ENCODE data around the gene COA3.
"Not testable (repeated sequence)": the region's sequence is repeated elsewhere in the genome, so short reads cannot be mapped to it uniquely, and the experiment has no call there.

Gene COA3

DNA sequence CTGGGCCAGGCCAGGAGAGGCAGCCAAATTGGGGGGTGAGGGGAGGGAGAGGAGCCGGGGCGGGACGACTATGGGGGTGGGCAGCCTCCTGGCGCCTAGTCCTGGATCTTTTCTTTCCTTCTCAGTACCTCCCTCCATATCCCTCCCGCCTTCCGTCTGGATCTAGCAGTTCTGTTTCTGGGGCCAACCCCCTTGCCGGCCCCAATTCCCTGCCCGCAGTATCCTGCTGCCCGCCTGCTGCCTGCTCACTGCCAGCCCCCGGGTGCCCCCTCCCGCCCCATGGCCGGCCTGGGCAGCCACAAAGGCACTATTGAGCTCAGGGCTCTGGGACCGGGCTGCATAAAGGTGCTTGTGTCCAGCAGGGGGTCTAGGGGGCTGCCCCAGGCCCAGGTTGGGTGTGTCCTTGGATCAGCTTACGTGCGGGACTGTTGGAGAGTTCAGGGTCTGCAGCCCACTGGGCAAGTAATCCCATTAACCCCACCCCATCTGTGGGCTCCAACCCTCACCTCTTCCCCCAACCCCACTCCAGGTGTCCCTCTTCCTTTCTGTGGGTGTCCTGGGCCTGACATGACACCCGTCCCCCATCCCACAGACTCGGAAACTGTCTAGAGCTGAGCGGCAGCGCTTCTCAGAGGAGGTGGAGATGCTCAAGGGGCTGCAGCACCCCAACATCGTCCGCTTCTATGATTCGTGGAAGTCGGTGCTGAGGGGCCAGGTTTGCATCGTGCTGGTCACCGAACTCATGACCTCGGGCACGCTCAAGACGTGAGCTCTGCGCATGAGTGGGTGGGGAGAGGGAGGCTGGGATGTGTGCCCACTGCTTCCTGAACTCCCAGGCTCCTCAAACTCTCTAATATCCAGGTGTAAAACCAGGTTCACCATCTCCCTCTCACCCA lies 16.1 kb downstream of the COA3 start:
- no peak for DNase-seq (ENCODE audit: low read depth in 2 of 2)

DNA sequence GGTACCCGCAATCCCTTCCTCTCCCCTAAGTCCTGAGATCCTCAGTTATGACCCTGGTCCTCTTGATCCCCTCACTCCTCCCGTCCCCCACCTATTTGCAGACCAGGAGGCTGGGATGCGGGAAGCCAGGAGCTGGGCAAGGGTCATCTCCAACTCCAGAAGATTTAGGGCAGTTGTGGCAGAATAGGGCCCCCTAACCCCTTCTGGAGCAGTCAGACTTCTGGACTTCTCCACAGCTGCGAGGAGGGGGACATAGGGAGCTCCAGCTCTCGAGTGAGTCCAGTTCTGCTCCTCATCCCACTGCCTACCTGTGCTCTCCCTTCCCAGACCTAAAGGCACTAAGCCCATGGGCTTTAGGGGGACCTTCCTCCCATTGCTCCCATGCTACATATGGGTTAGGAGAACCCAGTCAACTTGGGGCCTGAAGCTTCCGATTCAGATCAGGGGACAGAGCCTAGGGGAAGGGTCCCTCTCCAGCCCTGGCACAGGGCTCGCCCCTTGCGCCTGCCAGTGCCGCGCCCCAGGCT lies 16.8 kb downstream of the COA3 start:
- DNase-seq (ENCODE audit: low read depth in 2 of 2): no peak

DNA sequence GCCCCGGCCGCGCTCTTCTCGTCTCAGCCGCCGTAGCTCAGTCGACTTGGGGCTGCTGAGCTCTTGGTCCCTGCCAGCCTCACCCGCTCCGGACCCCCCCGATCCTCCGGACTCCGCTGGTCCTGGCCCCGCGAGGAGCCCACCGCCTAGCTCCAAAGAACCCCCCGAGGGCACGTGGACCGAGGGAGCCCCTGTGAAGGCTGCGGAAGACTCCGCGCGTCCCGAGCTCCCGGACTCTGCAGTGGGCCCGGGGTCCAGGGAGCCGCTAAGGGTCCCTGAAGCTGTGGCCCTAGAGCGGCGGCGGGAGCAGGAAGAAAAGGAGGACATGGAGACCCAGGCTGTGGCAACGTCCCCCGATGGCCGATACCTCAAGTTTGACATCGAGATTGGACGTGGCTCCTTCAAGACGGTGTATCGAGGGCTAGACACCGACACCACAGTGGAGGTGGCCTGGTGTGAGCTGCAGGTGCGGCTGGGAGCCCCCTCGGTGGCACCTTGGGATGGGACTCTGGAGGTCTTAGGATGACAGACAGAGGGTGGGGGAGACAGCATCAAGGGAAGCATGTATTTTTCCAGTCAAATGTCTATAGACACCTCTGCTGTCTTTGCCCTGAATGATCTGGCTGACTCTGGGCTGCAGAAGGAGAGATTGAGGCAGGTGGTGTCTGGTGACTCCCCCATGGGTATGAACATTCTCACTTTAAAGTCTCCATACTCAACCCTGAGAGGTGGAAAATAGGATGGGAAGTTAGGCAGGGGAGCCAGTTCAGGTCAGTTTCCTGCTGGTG lies 17.5 kb downstream of the COA3 start:
- no peak for DNase-seq (ENCODE audit: low read depth in 2 of 2)

DNA sequence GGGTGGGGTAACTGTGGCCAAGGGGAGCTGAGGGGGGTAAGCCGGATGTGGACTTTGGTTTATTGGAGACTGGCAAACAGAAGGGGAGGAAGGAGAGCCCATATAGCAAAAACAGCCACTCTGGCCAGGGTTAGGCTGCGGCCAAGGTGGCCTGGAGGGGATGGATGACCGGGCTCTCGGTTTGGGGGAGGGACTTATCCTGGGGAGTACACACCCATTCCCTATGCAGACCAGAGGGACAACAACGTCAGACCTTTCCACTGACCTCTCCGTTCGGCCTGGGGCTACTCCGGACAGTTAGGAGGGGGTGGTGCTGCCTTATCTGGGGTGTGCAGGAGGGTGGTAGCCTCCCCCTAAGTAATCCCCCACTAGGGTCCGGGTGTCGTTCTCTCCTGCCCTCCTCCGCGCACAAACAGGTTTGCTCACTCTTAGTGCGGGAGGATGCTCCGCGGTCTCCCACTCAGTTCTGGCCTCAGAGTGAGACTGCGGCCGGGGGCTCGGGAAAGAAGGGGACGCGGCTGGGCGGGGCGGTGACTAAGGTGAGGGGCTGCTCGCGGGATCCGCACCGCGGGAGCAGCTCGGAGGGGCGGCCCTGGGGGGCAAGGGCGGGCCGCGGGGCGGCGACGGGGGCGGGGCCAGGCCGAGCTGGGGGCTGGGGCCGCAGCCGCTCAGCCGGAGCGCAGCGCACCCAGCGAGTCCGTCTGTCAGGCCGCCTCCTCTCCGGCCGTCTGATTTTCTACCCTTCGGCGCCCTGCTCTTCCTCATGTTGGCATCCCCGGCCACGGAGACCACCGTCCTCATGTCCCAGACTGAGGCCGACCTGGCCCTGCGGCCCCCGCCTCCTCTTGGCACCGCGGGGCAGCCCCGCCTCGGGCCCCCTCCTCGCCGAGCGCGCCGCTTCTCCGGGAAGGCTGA lies 18.3 kb downstream of the COA3 start, which contains the start of gene WNK4:
Gene WNK4, plus strand, starts transcription at position 675 of the 915 bp plus-strand sequence. Its CDS starts 89 bp downstream, at position 764.
- no peak for DNase-seq (ENCODE audit: low read depth in 2 of 2)

DNA sequence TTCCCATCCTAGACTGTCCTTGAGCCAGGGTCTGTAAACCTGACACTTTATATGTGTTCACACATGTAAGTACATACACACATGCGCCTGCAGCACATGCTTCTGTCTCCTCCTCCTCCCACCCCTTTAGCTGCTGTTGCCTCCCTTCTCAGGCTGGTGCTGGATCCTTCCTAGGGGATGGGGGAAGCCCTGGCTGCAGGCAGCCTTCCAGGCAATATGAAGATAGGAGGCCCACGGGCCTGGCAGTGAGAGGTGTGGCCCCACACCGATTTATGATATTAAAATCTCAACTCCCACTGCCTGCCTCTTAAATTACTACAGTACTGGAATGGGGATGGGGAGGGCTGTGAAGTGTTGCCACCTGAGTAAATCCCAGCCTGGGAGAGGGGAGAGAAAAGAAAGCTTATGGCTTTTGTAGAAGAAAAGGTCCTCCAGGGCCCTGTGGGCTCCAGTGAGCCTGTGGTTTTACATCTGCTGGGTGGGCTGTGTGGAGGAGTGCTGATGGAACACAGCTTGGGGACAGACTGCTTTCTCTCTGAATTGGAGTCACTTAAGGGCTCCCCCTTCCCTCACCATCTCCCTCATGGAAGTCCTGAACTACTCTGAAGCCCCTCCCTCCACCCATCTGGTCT lies 19.1 kb downstream of the COA3 start:
- no peak for DNase-seq (ENCODE audit: low read depth in 2 of 2)

DNA sequence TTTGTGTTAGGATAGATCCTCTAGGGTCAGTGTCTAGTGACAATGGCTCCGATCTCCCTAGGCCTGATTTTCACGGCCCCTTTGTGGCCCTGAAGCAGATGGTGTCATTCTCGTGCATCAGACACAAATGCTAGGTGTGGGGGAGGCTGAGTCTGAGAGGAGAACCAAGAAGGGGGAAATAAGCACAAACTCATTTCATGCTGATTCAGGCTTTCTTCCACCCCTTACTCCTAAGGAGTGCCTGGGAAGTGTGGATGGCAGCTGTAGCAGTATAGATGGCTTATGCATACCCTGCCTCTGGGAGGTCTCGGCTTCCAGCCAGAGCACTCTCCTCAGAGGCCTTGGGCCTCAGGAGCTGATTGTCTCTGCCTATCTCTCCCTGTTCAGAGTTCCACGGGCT lies 19.9 kb downstream of the COA3 start:
- DNase-seq (ENCODE audit: low read depth in 2 of 2): no peak

DNA sequence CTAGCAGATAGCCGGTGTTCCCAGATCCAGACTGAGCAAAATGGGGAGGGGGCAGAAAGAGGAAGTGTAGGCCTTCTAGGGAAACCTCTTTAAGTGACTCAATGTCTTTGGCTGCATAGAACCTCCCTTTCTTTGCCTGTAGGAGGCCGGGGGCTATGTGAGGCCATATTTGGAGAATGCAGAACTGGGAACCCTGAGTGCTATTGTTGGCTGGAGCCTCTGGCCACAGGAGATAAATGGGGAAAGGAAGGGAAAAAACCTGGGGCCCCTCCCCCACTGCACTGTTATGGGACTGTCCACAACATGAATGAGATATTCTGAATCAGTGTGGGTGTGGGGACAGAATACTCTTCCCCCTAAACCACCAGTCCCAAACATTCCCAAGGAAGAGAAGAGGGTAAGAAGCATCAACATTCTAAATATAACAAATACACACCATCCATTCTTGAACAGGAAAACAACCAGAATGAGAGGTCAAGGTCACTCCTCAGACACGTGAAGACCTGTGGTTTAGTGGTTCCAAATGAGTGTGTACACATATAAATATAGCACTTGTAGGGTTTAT lies 22.9 kb downstream of the COA3 start:
- no peak for DNase-seq (ENCODE audit: low read depth in 2 of 2)

DNA sequence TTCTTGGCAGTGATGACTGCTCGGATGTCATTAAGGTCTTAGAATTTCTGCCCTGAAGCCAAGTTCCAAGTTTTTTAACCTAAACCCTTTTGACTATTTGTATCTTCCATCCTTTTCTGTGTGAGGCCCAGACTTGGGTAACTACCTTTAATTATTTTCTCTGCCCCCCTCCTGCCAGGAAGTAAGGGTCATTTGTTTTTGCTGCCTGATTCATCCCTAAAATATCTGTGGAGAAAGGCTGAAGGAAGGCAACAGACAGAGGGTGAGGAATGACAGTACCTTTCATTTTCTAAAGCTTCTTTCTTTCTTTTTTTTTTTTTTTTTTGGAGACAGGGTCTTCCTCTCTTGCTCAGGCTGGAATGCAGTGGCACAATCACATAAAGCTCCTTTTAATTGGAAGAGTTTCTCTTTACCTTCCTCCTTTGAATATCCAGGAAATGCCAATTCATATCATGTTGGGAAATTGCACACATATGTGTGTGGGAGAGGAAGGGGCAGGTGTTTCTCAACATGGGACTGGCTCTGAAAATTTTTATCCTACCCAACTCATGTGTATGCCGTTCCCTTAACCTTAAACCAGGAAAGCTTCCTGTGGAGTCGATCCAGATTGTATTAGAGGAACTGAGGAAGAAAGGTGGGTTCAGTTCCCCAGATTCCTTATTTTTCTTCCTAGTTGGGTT lies 24.3 kb downstream of the COA3 start:
- DNase-seq (ENCODE audit: low read depth in 2 of 2): no peak

DNA sequence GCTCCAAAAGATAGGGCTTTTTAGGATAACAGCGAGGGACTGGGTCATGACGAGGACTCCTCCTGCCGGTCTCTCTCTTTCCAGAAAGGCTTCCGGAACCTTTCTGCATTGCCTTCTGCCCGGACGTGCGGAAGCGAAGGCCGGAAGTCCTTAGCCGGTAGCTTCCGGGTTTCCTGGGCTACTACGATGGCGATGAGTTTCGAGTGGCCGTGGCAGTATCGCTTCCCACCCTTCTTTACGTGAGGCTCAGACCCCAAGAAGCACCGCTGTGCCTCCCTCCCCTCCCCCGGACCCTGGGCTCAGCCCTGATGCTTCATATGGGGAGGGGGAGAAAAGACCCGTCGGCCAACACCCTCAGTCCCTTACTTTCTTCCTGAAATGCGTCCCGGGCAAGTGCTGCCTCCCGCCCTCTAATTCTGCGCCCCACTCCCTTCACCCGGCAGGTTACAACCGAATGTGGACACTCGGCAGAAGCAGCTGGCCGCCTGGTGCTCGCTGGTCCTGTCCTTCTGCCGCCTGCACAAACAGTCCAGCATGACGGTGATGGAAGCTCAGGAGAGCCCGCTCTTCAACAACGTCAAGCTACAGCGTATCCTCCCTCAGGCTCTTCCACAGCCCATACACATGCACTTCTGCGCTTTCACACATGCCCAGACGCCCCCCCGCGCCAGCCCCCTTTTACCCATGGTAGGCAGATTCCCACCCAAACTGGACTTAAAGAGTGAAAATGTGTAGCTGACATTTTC lies 25.0 kb downstream of the COA3 start, which contains the start of gene VPS25:
Gene VPS25, plus strand, starts transcription at position 160 of the 746 bp plus-strand sequence. Its CDS starts 27 bp downstream, at position 187.
- DNase-seq (ENCODE audit: low read depth in 2 of 2): peak; percentile 60 to 62

DNA sequence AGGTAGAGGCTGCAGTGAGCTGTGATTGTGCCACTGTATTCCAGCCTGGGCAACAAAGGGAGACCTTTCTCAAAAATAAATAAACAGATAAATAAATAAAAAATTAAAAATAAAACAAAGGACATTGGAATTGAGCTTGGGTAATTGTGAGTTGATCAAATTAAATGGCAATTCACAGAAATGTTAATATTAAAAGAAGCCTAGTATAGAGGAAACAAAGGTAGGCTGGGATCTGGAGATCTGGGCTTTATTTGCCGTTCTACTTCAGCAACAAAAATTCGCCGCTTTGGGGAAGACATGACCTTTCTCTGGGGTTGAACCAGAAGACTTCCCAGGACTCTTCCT lies 25.6 kb downstream of the COA3 start:
- no peak for DNase-seq (ENCODE audit: low read depth in 2 of 2)

DNA sequence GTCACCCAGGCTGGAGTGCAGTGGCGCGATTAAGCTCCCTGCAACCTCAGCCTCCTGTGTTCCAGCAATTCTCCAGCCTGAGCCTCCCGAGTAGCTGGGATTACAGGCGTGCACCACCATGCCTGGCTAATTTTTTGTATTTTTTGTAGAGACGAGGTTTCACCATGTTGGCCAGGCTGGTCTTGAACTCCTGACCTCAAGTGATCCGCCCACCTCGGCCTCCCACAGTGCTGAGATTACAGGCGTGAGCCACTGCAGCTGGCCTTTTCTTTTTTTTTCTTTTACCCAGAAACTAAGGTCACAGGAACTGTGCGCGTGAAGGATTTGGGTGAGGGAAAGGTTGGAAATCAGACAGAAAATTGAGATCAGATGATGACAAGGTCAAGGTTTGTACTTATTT lies 28.5 kb downstream of the COA3 start:
- DNase-seq (ENCODE audit: low read depth in 2 of 2): not testable (repeated sequence)

DNA sequence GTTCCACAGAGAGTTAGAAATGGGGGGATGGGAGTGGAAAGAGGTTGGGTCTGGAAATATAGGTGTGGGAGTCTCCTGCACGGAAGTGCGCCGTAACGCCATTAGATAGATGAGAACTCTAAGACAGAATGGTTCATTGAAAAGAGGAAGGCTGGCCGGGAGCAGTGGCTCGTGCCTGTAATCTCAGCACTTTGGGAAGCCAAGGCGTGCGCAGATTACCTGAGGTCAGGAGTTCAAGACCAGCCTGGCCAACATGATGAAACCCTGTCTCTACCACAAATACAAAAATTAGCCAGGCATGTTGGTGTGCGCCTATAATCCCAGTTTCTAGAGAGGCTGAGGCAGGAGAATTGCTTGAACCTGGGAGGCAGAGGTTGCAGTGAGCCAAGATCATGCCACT lies 30.5 kb downstream of the COA3 start:
- not testable (repeated sequence) for DNase-seq (ENCODE audit: low read depth in 2 of 2)

DNA sequence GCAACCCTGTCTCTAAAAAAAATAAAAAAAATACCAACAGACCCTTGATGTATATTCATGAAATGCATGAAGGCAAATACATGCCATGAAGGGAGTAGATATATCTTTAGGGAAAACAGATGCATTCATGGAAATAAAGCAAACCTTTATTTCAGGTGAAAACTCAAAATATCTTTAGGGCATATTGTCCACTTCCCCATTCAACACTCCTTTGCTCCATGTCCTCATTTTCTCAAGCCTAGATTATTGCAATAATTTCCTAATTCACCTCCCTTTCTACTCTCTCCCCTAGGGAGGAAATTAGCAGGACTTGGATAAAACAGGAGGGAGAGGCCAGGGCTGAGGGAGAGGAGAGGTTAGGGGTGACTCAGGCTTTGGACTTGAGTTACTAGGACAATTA lies 31.0 kb downstream of the COA3 start:
- no peak for DNase-seq (ENCODE audit: low read depth in 2 of 2)

DNA sequence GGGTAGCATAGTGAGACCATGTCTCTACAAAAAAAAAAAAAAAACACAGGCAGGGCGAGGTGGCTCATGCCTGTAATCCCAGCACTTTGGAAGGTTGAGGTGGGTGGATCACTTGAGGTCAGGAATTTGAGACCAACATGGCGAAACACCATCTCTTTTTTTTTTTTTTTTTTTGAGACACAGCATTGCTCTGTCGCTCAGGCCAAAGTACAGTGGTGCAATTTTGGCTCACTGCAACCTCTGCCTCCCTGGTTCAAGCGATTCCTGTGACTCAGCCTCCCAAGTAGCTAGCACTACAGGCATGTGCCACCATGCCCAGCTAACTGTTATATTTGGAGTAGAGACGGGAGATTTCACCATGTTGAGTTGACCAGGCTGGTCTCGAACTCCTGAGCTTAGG lies 32.4 kb downstream of the COA3 start:
- DNase-seq (ENCODE audit: low read depth in 2 of 2): no peak

DNA sequence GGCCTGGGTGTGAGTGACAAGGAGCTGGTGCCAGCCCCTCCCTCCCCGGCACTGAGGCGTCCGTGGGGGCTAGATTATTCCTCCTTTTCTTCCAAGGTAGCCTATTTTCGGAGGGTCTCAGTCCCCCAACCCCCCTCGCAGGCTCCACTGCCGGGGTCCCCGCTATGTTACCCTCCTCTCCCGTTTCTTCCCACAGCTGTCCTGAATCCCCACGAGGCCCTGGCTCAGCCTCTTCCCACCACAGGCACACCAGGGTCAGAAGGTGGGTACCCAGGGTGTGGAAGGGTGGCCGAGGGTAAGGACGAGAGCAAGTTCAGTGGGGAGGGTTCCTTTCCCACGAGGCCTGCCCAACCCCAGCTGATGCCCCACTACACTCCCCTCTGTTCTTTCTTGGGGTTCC lies 36.9 kb downstream of the COA3 start:
- DNase-seq (ENCODE audit: low read depth in 2 of 2): no peak

DNA sequence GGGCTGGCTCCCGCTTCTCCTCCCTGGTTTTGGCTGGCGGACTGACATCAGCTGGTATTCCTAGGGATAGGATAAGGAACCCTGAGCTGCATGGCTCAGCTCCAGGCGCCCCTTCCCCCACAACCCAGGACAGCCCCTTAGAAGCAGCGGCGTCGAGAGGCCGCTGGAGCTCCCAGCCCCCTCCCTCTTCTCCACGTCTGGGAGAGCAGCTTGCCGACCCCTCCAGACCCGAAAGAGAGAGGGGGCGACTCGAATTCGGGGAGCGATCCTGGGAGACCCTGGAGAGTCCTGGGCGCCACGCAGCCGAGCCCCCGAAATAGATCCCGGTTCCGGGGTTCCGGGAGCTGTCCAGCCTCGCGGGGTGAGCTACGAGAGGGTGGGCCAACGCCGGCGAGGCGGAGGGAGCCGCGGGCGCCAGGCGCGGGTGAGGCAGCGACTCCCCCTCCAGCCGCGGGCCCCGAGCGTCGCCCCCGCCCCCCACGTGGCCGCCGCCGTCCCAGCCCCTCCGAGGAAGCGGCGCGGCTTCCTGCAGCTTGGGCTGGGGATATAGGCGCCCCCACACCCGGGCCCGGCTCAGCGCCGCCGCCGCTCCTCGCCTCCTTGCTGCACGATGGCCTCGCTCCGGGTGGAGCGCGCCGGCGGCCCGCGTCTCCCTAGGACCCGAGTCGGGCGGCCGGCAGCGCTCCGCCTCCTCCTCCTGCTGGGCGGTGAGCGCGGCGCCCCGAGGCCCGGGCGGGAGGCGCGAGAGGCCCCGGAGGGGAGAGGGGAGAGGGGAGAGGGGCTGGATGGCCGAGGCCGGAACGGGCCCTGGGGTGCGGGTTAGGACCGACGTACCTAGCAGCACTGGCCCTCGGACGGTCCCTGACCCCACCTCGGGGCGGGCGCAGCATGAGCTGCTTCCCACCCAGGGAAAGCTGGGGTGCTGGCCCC lies 37.6 kb downstream of the COA3 start, which contains the start of gene RAMP2:
Gene RAMP2, plus strand, starts transcription at position 576 of the 930 bp plus-strand sequence. Its CDS starts 35 bp downstream, at position 611.
- DNase-seq (ENCODE audit: low read depth in 2 of 2): peak in 1 of 2 donors; percentile 14

DNA sequence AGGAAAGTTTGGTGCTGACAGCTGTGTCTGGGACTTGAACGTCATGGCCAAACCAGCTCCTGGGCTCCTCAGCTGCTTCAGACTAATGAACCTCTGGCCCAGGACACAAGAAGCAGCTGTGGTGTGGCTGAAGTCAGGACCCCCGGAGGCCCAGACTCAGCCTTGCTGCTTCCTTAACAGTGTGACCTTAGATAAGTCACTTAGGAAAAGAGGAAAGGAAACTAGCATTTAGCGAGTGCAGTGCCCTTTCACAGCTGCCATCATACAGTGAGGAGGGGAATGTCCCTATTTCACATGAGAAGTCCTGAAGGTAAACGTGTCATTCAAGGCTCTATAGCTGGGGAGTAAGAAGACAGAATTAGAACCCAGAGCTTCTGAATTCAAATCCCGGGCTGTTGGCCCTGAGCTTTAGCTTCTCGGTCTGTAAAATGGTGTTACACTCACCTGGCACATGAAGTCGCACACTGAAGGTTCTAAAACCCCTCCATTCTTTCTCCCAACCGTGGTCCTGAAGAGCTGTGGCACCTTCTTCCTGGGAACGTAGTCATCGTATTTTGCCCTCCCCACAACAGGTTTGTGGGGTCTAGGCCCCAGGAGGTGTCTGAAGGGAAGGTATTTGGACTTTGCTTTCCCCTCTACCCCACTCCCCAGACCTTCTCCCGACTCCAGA lies 38.4 kb downstream of the COA3 start:
- DNase-seq (ENCODE audit: low read depth in 2 of 2): no peak

DNA sequence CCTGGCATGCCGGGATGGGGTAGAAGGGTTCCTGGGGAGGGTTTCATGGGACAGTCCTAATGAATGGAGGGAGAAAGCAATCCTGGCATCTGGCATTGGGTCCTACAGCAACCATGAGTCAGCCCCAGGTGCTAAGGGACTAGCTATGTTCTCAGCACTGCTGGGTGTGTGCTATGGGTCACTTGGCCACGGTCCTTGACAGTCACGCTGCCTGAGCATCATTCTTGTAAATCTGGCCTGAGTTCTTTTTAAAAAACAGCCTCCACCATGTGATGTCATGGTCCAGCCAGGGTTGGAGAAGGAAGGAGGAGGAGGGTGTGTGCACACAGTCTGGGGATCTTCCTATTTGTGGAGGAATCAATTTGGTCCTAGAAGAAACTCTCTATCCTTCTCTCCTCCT lies 43.7 kb downstream of the COA3 start:
- no peak for DNase-seq (ENCODE audit: low read depth in 2 of 2)
